HCT116 (cell line): Measurements from ENCODE around the gene MYH13. TPM values are rescaled to one million over a fixed set of nuclear protein-coding genes. Genes with fewer than 3 reads are reported as not detected.

Source experiments
- ATAC-seq: fragments of 200-7000 bp; cut with Tn5 transposase; 2 replicates; pipeline ENCODE4 v1.9.1; 2020; ENCODE audit warnings: mild to moderate bottlenecking, moderate library complexity
- Bru-seq: library from RNA; stranded (reverse); fragments of 400-500 nt; gene quantifications from one replicate; lab custom pipeline; 2021; lab: Mats Ljungman, UMichigan
- BruChase-seq, 2 experiments: library from RNA; stranded (reverse); fragments of 400-500 nt; gene quantifications; one replicate each; lab custom pipeline; 2021; lab: Mats Ljungman, UMichigan
- BruUV-seq: library from RNA; stranded (reverse); fragments of 400-500 nt; replicated peaks from 2 replicates; lab custom pipeline; 2021; lab: Mats Ljungman, UMichigan
- CTCF ChIA-PET: fragments of 300-600 bp; sonication (Branson Sonifier 250); formaldehyde crosslinking; loops from one replicate; lab custom pipeline; 2021; ENCODE audit warnings: antibody characterized with exemption; lab: Charles Lee
- POLR2A ChIA-PET: fragments of 300-600, 350-600 bp; sonication (Branson Sonifier 250); formaldehyde crosslinking; loops from one replicate; lab custom pipeline; 2021; ENCODE audit warnings: antibody characterized with exemption; lab: Charles Lee
- RAD21 ChIA-PET, 2 experiments: fragments of 300-600 bp; sonication (Branson Sonifier 250); formaldehyde crosslinking; loops; one replicate each; lab custom pipeline; 2023; ENCODE audit warnings: low total read pairs in 2 of 2; ENCODE audit not compliant: uncharacterized antibody in 2 of 2, unreplicated experiment in 2 of 2, low non-redundant PET in 1 of 2; lab: Charles Lee
- DNase-seq: peaks from one replicate; pipeline ENCODE4 v3.0.0-alpha.2; 2010; ENCODE audit warnings: low read depth, low spot score
- H2AFZ ChIP-seq: fragments of 200-600 bp; shearing (Covaris generic), sonication (generic); 2 replicates; pipeline ENCODE4 v1.6.1; 2017; ENCODE audit warnings: low read depth, mixed run types, mixed read lengths, antibody characterized with exemption, low read length; ENCODE audit not compliant: poor library complexity, severe bottlenecking
- H3K27ac ChIP-seq: 2 replicates; pipeline ENCODE4 v1.5.1; 2012; ENCODE audit warnings: low read depth, low read length
- H3K27me3 ChIP-seq: fragments of 200-600 bp; sonication (generic); 2 replicates; pipeline ENCODE4 v1.6.1; 2016; ENCODE audit warnings: mixed run types, low read length, mixed read lengths; ENCODE audit not compliant: insufficient read depth
- H3K36me3 ChIP-seq, 2 experiments: fragments of 200-500 bp in 1 of 2; fragments of 200-600 bp in 1 of 2; sonication (Bioruptor generic) in 1 of 2; sonication (generic) in 1 of 2; 2 replicates each; pipeline versions ENCODE4 v1.5.1 to v1.6.1; 2014 to 2016; ENCODE audit warnings: low read length in 2 of 2, inconsistent platforms in 1 of 2, mixed read lengths in 1 of 2, mixed run types in 1 of 2; ENCODE audit not compliant: insufficient read depth in 2 of 2, control insufficient read depth in 1 of 2
- H3K4me1 ChIP-seq, 2 experiments: fragments of 200-600 bp in 1 of 2; sonication (generic) in 1 of 2; 2 replicates each; pipeline versions ENCODE4 v1.5.1 to v1.6.1; 2012 to 2017; ENCODE audit warnings: low read length in 2 of 2, inconsistent platforms in 1 of 2, mild to moderate bottlenecking in 1 of 2, mixed read lengths in 1 of 2, mixed run types in 1 of 2, moderate library complexity in 1 of 2; ENCODE audit not compliant: insufficient read depth in 2 of 2, control insufficient read depth in 1 of 2
- H3K4me2 ChIP-seq: fragments of 200-600 bp; sonication (generic); 2 replicates; pipeline ENCODE4 v1.6.1; 2017; ENCODE audit warnings: mixed run types, low read length, mixed read lengths
- H3K4me3 ChIP-seq, 2 experiments: fragments of 200-600 bp in 1 of 2; sonication (generic) in 1 of 2; replicated peaks in 1 of 2; 2 replicates each; pipeline ENCODE4 v1.5.1; 2011 to 2016; ENCODE audit warnings: low read length in 2 of 2, control low read depth in 1 of 2, low read depth in 1 of 2, mild to moderate bottlenecking in 1 of 2, mixed read lengths in 1 of 2, mixed run types in 1 of 2
- H3K79me2 ChIP-seq: fragments of 200-600 bp; sonication (generic); 2 replicates; pipeline ENCODE4 v1.6.1; 2017; ENCODE audit warnings: mild to moderate bottlenecking, mixed run types, low read length, moderate library complexity, mixed read lengths; ENCODE audit not compliant: insufficient read depth
- H3K9ac ChIP-seq: fragments of 200-600 bp; sonication (generic); 2 replicates; pipeline ENCODE4 v1.6.1; 2016; ENCODE audit warnings: low read length, mixed read lengths
- H3K9me2 ChIP-seq: fragments of 200-600 bp; sonication (generic), shearing (Covaris generic); 2 replicates; pipeline ENCODE4 v1.6.1; 2017; ENCODE audit warnings: mixed run types, mild to moderate bottlenecking, moderate library complexity; ENCODE audit not compliant: insufficient read depth
- H3K9me3 ChIP-seq, 2 experiments: fragments of 200-500 bp in 1 of 2; fragments of 200-600 bp in 1 of 2; sonication (Bioruptor generic) in 1 of 2; sonication (generic) in 1 of 2; 2 replicates each; pipeline ENCODE4 v1.6.1; 2014 to 2017; ENCODE audit warnings: low read length in 2 of 2, mixed read lengths in 2 of 2, inconsistent platforms in 1 of 2, low read depth in 1 of 2, mild to moderate bottlenecking in 1 of 2, mixed run types in 1 of 2, moderate library complexity in 1 of 2; ENCODE audit not compliant: control insufficient read depth in 1 of 2, insufficient read depth in 1 of 2
- H4K20me1 ChIP-seq: fragments of 200-600 bp; sonication (generic), shearing (Covaris generic); 2 replicates; pipeline ENCODE4 v1.6.1; 2017; ENCODE audit warnings: mixed run types, mild to moderate bottlenecking, moderate library complexity; ENCODE audit not compliant: insufficient read depth
- CBX3 ChIP-seq: IDR thresholded peaks from 2 replicates; pipeline ENCODE4 v1.6.1; 2012; ENCODE audit warnings: low read depth
- EGR1 ChIP-seq: IDR thresholded peaks from 2 replicates; pipeline ENCODE4 v1.6.1; 2012; ENCODE audit warnings: low read depth
- ELF1 ChIP-seq: IDR thresholded peaks from 2 replicates; pipeline ENCODE4 v1.6.1; 2012; ENCODE audit warnings: low read depth, borderline replicate concordance
- EZH2phosphoT487 ChIP-seq: fragments of 200-600 bp; IDR thresholded peaks from 2 replicates; pipeline ENCODE4 v1.6.1; 2018; ENCODE audit warnings: antibody characterized with exemption, borderline replicate concordance
- JUND ChIP-seq: IDR thresholded peaks from 2 replicates; pipeline ENCODE4 v1.6.1; 2012
- POLR2AphosphoS5 ChIP-seq: IDR thresholded peaks from 2 replicates; pipeline ENCODE4 v1.6.1; 2011; ENCODE audit warnings: mild to moderate bottlenecking, low read depth, low read length, moderate library complexity
- SIN3A ChIP-seq: IDR thresholded peaks from 2 replicates; pipeline ENCODE4 v1.6.1; 2012; ENCODE audit warnings: low read depth
- SP1 ChIP-seq: IDR thresholded peaks from 2 replicates; pipeline ENCODE4 v1.6.1; 2012; ENCODE audit warnings: low read depth
- YY1 ChIP-seq: IDR thresholded peaks from 2 replicates; pipeline ENCODE4 v1.6.1; 2011; ENCODE audit warnings: low read length, low read depth, moderate library complexity, mild to moderate bottlenecking; ENCODE audit not compliant: insufficient replicate concordance; ENCODE audit errors: extremely low read depth
- ZFX ChIP-seq: fragments of 450-650 bp; IDR thresholded peaks from 2 replicates; pipeline ENCODE4 v1.6.1; 2017
- intact Hi-C: fragments of 100-400 bp; cut with micrococcal nuclease; formaldehyde crosslinking; loops from 2 replicates; pipeline ENCODE4 v1.10.0; 2022
- long read RNA-seq: library from polyadenylated mRNA; unstranded; transcript quantifications from one replicate; pipeline ENCODE4 v2.0.0, GENCODE V29; 2021; ENCODE audit not compliant: unreplicated experiment
- polyA plus RNA-seq: library from polyadenylated mRNA; unstranded; fragments of >200 nt; gene quantifications from 2 replicates; pipeline ENCODE4 v1.2.1, GENCODE V29; 2012; ENCODE audit warnings: missing spikeins
- total RNA-seq: library from RNA; stranded (reverse); gene quantifications from one replicate; pipeline ENCODE4 v1.2.1, GENCODE V29; 2021; ENCODE audit not compliant: unreplicated experiment
- TF ChIP-seq, protein P1 (sequence below): IDR thresholded peaks from 2 replicates; pipeline ENCODE4 v1.6.1; 2011; ENCODE audit warnings: mild to moderate bottlenecking, low read length, moderate library complexity; ENCODE audit not compliant: insufficient replicate concordance; ENCODE audit errors: extremely low read depth
- TF ChIP-seq, protein P2 (sequence below): IDR thresholded peaks from 2 replicates; pipeline ENCODE4 v1.6.1; 2012; ENCODE audit warnings: low read depth
- TF ChIP-seq, protein P3 (sequence below): IDR thresholded peaks from 2 replicates; pipeline ENCODE4 v1.6.1; 2012

Gene MYH13
- total RNA-seq, result not detected
- polyA plus RNA-seq, result 0.01 TPM in 2 replicates
- percentile 1 among the genes with signal in this experiment for Bru-seq, nascent RNA
- percentile 1 among the genes with signal in this experiment for BruChase-seq, experiment 1, labeled RNA remaining after a 6-hour chase
- BruChase-seq, experiment 2, labeled RNA remaining after a 2-hour chase, result not detected
- long read RNA-seq, partial matches to known transcripts, result 0 of 2 reads
- long read RNA-seq, other reads (novel, unspliced or antisense), result 2 of 2 reads

GRCh38 chr17:10372906-10373305, at the start of gene MYH13:
Gene MYH13, minus strand, starts transcription at chr17:10373006. Its CDS starts 8,476 bp downstream, at chr17:10364530.
- no peaks in the 10 kb centered on the region for H4K20me1 ChIP-seq
- no peaks in the 10 kb centered on the region for H3K9me3 ChIP-seq
- no peak within 1 kb of the TSS for H3K4me2 ChIP-seq
- H3K9me2 ChIP-seq, result no peaks in the 10 kb centered on the region
- no peak for DNase-seq
- ChIA-PET POLR2A (no interaction called here), RAD21 (no interaction called here)
- H3K4me1 ChIP-seq, result peaks cover 12 to 26% of the 10 kb centered on the region in 2 experiments
- intact Hi-C loops, result no loop called here
- H3K9ac ChIP-seq, result no peak within 1 kb of the TSS
- H2AFZ ChIP-seq, result no peak within 1 kb of the TSS
- no peak for TF ChIP-seq YY1
- TF ChIP-seq, protein P1, sequence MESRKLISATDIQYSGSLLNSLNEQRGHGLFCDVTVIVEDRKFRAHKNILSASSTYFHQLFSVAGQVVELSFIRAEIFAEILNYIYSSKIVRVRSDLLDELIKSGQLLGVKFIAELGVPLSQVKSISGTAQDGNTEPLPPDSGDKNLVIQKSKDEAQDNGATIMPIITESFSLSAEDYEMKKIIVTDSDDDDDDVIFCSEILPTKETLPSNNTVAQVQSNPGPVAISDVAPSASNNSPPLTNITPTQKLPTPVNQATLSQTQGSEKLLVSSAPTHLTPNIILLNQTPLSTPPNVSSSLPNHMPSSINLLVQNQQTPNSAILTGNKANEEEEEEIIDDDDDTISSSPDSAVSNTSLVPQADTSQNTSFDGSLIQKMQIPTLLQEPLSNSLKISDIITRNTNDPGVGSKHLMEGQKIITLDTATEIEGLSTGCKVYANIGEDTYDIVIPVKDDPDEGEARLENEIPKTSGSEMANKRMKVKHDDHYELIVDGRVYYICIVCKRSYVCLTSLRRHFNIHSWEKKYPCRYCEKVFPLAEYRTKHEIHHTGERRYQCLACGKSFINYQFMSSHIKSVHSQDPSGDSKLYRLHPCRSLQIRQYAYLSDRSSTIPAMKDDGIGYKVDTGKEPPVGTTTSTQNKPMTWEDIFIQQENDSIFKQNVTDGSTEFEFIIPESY, result no peak
- TF ChIP-seq, all 23 proteins: peak for 0
- CTCF ChIA-PET, result no interaction called here
- ATAC-seq, result no peak
- BruUV-seq, result no TSS peak
- no peak within 1 kb of the TSS for H3K4me3 ChIP-seq
- H3K27me3 ChIP-seq, result peaks cover 4% of the 10 kb centered on the region; the same call in 1 of the 2 replicates
- H3K36me3 ChIP-seq, result no peaks in the 10 kb centered on the region
- no peak within 1 kb of the TSS for H3K27ac ChIP-seq
- H3K79me2 ChIP-seq, result no peaks in the 10 kb centered on the region

GRCh38 chr17:10421900-10422542, 49.2 kb upstream of the MYH13 start, which contains the start of gene MYH8:
Gene MYH8, minus strand, starts transcription at chr17:10421950. Its CDS starts 1,723 bp downstream, at chr17:10420227.
- CTCF ChIA-PET, result no interaction called here
- Histone ChIP-seq H3K27me3 (no peaks in the 10 kb centered on the region; the same call in 1 of the 2 replicates), H4K20me1 (no peaks in the 10 kb centered on the region), H2AFZ (no peak within 1 kb of the TSS), H3K4me3 (no peak within 1 kb of the TSS), H3K27ac (no peak within 1 kb of the TSS), H3K79me2 (no peaks in the 10 kb centered on the region), H3K36me3 (no peaks in the 10 kb centered on the region), H3K9me3 (no peaks in the 10 kb centered on the region), H3K4me2 (no peak within 1 kb of the TSS), H3K4me1 (no peaks in the 10 kb centered on the region), H3K9ac (no peak within 1 kb of the TSS), H3K9me2 (no peaks in the 10 kb centered on the region)
- RAD21 ChIA-PET, result no interaction called here
- ATAC-seq (no peak), DNase-seq (no peak)
- POLR2A ChIA-PET, result no interaction called here
- intact Hi-C loops, result no loop called here
- no TSS peak for BruUV-seq
- TF ChIP-seq JUND (no peak), CBX3 (no peak), EGR1 (no peak), SIN3A (no peak), EZH2phosphoT487 (no peak), ZFX (no peak), SP1 (no peak), ELF1 (no peak), POLR2AphosphoS5 (no peak), YY1 (no peak)
- TF ChIP-seq, protein P2, sequence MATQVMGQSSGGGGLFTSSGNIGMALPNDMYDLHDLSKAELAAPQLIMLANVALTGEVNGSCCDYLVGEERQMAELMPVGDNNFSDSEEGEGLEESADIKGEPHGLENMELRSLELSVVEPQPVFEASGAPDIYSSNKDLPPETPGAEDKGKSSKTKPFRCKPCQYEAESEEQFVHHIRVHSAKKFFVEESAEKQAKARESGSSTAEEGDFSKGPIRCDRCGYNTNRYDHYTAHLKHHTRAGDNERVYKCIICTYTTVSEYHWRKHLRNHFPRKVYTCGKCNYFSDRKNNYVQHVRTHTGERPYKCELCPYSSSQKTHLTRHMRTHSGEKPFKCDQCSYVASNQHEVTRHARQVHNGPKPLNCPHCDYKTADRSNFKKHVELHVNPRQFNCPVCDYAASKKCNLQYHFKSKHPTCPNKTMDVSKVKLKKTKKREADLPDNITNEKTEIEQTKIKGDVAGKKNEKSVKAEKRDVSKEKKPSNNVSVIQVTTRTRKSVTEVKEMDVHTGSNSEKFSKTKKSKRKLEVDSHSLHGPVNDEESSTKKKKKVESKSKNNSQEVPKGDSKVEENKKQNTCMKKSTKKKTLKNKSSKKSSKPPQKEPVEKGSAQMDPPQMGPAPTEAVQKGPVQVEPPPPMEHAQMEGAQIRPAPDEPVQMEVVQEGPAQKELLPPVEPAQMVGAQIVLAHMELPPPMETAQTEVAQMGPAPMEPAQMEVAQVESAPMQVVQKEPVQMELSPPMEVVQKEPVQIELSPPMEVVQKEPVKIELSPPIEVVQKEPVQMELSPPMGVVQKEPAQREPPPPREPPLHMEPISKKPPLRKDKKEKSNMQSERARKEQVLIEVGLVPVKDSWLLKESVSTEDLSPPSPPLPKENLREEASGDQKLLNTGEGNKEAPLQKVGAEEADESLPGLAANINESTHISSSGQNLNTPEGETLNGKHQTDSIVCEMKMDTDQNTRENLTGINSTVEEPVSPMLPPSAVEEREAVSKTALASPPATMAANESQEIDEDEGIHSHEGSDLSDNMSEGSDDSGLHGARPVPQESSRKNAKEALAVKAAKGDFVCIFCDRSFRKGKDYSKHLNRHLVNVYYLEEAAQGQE, result no peak
- TF ChIP-seq, protein P3, sequence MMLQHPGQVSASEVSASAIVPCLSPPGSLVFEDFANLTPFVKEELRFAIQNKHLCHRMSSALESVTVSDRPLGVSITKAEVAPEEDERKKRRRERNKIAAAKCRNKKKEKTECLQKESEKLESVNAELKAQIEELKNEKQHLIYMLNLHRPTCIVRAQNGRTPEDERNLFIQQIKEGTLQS, result no peak
